ENCODE results near the gene KCNIP4. TPM values are rescaled to one million over a fixed set of nuclear protein-coding genes. Genes with fewer than 3 reads are reported as not detected.

Gene KCNIP4
- total RNA-seq, 1 experiment from 2014 or later, result 0.91 TPM

DNA sequence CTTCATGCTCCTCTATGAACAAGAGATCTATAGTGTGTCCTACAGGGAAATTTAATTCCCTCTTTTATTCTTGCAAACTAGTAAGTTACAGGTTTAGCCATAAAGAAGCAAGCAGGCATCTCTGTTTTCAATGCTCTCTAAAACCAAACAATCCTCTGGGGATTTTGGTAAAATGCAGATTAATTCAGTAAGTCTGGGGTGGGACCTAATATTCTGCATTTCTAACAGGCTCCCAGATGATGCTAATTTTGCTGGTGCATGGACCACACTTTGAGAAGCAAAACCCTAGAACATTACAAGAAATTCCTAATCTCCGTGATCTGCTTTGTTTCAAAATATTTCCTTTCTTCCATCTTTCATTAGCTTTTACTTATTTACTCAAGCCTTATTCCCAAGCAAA lies 903.5 kb downstream of the KCNIP4 start:
- TF ChIP-seq, protein P1, sequence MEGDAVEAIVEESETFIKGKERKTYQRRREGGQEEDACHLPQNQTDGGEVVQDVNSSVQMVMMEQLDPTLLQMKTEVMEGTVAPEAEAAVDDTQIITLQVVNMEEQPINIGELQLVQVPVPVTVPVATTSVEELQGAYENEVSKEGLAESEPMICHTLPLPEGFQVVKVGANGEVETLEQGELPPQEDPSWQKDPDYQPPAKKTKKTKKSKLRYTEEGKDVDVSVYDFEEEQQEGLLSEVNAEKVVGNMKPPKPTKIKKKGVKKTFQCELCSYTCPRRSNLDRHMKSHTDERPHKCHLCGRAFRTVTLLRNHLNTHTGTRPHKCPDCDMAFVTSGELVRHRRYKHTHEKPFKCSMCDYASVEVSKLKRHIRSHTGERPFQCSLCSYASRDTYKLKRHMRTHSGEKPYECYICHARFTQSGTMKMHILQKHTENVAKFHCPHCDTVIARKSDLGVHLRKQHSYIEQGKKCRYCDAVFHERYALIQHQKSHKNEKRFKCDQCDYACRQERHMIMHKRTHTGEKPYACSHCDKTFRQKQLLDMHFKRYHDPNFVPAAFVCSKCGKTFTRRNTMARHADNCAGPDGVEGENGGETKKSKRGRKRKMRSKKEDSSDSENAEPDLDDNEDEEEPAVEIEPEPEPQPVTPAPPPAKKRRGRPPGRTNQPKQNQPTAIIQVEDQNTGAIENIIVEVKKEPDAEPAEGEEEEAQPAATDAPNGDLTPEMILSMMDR (IDR thresholded peaks at IDR 0.05; ENCODE audit: unreplicated experiment), result no peak
- H3K27ac Mint-ChIP-seq (ENCODE audit: low read depth, unreplicated experiment), result no peak overlapping the region
- no peaks in the 10 kb centered on the region for H3K4me1 Mint-ChIP-seq (ENCODE audit: insufficient read depth, unreplicated experiment)
- no peaks in the 10 kb centered on the region for H3K9me3 Mint-ChIP-seq (ENCODE audit: unreplicated experiment)
- CTCF ChIA-PET, result interaction anchor here (0.7 to 1.1 kb wide), 2 partner anchors 15 to 272 kb away, joined by 3 to 4 read pairs; no protein-coding TSS in a partner anchor
- intact Hi-C loops (cut with micrococcal nuclease), result no loop called here
- H3K4me3 Mint-ChIP-seq (ENCODE audit: unreplicated experiment), result no peak overlapping the region
- H3K27me3 Mint-ChIP-seq (ENCODE audit: insufficient read depth, unreplicated experiment), result no peaks in the 10 kb centered on the region
- POLR2A ChIA-PET, result interaction anchor here (0.7 kb wide), 1 partner anchor 19 kb away, joined by 3 read pairs; no protein-coding TSS in a partner anchor
- no peaks in the 10 kb centered on the region for H3K36me3 Mint-ChIP-seq (ENCODE audit: insufficient read depth, unreplicated experiment)
- no peak for DNase-seq (ENCODE audit: unreplicated experiment)
- BruUV-seq (replicated peaks), result no TSS peak

DNA sequence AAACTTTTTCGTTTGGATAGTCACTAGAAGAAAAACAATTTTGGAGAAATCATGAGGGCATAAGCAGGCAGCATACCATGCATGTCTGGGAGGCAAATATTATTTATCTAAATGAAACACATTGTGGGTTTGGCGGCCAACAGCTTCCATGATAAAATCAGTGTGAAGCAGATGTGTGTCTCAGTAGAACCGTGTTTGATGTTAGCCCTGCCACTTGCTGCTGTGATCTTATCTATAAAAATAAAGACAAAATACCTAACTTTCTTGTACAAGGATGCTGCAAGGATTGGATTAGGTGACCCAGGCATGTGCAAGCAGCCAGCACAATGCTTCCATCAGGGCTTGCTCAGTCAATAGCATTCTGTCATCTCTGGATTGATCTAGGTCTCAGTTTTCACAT lies 906.9 kb downstream of the KCNIP4 start:
- no peaks in the 10 kb centered on the region for H3K36me3 Mint-ChIP-seq (ENCODE audit: insufficient read depth, unreplicated experiment)
- H3K27me3 Mint-ChIP-seq (ENCODE audit: insufficient read depth, unreplicated experiment), result no peaks in the 10 kb centered on the region
- ChIA-PET CTCF (no interaction called here), POLR2A (no interaction called here)
- H3K4me1 Mint-ChIP-seq (ENCODE audit: insufficient read depth, unreplicated experiment), result no peaks in the 10 kb centered on the region
- no peak for DNase-seq (ENCODE audit: unreplicated experiment)
- intact Hi-C loops (cut with micrococcal nuclease), result no loop called here
- no peaks in the 10 kb centered on the region for H3K9me3 Mint-ChIP-seq (ENCODE audit: unreplicated experiment)
- H3K27ac Mint-ChIP-seq (ENCODE audit: low read depth, unreplicated experiment), result no peak overlapping the region
- TF ChIP-seq, protein P1 (IDR thresholded peaks at IDR 0.05; ENCODE audit: unreplicated experiment), result no peak
- BruUV-seq (replicated peaks), result no TSS peak
- H3K4me3 Mint-ChIP-seq (ENCODE audit: unreplicated experiment), result no peak overlapping the region

DNA sequence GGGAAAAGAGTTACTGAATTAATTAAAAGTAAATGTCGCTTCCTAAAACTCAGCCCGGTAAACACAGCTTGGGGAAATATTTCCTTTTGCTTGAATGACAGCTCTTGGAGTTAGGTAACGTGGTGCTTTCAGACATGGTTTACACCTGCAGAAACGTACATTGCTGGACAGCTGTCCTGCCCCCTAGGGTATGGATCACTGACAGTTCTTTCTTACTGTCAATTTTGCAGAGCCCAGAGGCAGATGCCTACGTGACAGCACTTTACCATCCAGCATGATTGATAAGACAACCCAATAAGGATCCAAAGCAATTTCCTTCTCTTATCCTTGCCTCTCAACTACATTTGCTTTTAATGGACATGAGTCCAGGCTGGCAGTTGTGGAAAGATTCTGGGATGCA lies 913.8 kb downstream of the KCNIP4 start:
- DNase-seq (ENCODE audit: unreplicated experiment), result no peak
- POLR2A ChIA-PET, result interaction anchor here (1.0 kb wide), 1 partner anchor 21 kb away, joined by 3 read pairs; no protein-coding TSS in a partner anchor
- H3K27ac Mint-ChIP-seq (ENCODE audit: low read depth, unreplicated experiment), result no peak overlapping the region
- H3K27me3 Mint-ChIP-seq (ENCODE audit: insufficient read depth, unreplicated experiment), result no peaks in the 10 kb centered on the region
- H3K9me3 Mint-ChIP-seq (ENCODE audit: unreplicated experiment), result no peaks in the 10 kb centered on the region
- CTCF ChIA-PET, result interaction anchor here (0.5 kb wide), 1 partner anchor 389 kb away, joined by 4 read pairs; no protein-coding TSS in a partner anchor
- H3K4me3 Mint-ChIP-seq (ENCODE audit: unreplicated experiment), result no peak overlapping the region
- no peaks in the 10 kb centered on the region for H3K36me3 Mint-ChIP-seq (ENCODE audit: insufficient read depth, unreplicated experiment)
- no peaks in the 10 kb centered on the region for H3K4me1 Mint-ChIP-seq (ENCODE audit: insufficient read depth, unreplicated experiment)
- intact Hi-C loops (cut with micrococcal nuclease), result no loop called here
- TF ChIP-seq, protein P1 (IDR thresholded peaks at IDR 0.05; ENCODE audit: unreplicated experiment), result no peak
- no TSS peak for BruUV-seq (replicated peaks)

DNA sequence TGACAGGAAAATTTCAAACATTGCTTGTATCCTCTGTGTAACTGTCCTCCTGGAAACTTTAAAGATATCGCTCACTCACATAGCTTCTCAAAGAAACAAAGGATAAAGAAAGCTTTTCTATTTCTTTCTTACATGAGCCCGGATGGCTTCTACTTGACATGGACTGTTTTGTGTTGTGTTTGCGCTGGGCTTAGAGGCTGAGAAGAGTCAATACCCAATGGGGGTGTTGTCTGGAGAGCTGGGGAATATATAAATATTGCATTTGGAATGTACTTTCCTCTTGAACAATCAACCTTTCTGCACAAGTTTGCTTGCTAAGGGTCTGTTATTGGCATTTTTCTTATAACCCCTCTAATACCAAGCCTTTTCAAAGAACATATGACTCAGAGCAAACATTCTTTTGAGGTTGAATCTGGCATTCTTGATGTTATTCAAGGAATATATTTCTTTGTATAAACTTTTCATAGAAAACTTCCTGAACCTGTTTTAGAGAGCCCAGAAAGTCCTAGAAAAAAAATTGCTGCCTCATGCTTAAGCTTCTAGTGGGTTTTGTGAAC lies 916.4 kb downstream of the KCNIP4 start:
- intact Hi-C loops (cut with micrococcal nuclease), result no loop called here
- no peaks in the 10 kb centered on the region for H3K27me3 Mint-ChIP-seq (ENCODE audit: insufficient read depth, unreplicated experiment)
- no peaks in the 10 kb centered on the region for H3K36me3 Mint-ChIP-seq (ENCODE audit: insufficient read depth, unreplicated experiment)
- no peaks in the 10 kb centered on the region for H3K9me3 Mint-ChIP-seq (ENCODE audit: unreplicated experiment)
- no TSS peak for BruUV-seq (replicated peaks)
- TF ChIP-seq, protein P1 (IDR thresholded peaks at IDR 0.05; ENCODE audit: unreplicated experiment), result no peak
- no peaks in the 10 kb centered on the region for H3K4me1 Mint-ChIP-seq (ENCODE audit: insufficient read depth, unreplicated experiment)
- DNase-seq (ENCODE audit: unreplicated experiment), result no peak
- CTCF ChIA-PET, result interaction anchor here (0.6 kb wide), 1 partner anchor 178 kb away, joined by 3 read pairs; no protein-coding TSS in a partner anchor
- no peak overlapping the region for H3K4me3 Mint-ChIP-seq (ENCODE audit: unreplicated experiment)
- POLR2A ChIA-PET, result interaction anchor here (1.6 kb wide), 1 partner anchor 27 kb away, joined by 3 read pairs; no protein-coding TSS in a partner anchor
- no peak overlapping the region for H3K27ac Mint-ChIP-seq (ENCODE audit: low read depth, unreplicated experiment)
